ENCODE results near the gene ZFAND3. TPM values are rescaled to one million over a fixed set of nuclear protein-coding genes. Genes with fewer than 3 reads are reported as not detected.

ZFAND3 gene
- total RNA-seq, 1 experiment from 2014 or later = 107 TPM

DNA sequence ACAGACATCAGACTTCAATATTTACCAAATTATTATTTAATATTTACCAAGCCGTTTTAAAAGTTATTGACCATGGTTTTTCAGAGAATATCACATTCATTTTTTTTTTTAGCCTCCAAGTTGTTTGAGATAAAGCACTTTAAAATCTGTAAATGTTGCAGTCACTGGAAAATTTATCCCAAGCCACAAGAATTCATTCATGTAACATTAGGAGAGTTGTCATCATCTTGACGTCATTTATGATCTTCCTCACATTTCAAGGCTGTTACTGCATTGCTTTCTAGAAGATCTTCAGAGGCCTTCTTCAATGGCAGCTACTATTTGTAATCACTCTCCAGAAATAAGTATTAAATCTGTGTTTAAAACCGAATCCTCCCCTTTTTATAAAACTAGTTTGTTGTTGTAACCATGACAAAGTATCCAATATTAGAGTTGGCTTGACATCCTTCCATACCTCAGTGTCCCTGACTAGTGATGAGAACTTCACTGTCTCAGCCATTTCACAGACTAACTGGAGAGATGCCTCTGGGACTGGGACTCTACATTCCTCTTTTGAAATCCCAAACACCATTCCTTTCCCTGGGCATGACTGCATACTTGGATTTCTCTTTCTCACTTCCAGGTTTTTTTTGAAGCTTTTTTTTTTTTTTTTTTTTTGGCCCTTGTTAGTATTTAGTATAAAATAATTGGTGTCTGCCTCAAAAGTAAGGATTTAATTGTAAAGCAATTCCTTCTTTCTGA lies 100.1 kb downstream of the ZFAND3 start:
- no TSS peak for BruUV-seq (replicated peaks)
- no peak overlapping the region for H3K4me3 ChIP-seq (ENCODE audit: low read depth, low read length)
- intact Hi-C loops (cut with micrococcal nuclease; ENCODE audit: unreplicated experiment) = no loop called here
- no peaks in the 10 kb centered on the region for H3K27me3 Mint-ChIP-seq (ENCODE audit: insufficient read depth, unreplicated experiment)
- no peak overlapping the region for H3K4me3 Mint-ChIP-seq (ENCODE audit: unreplicated experiment)
- DNase-seq = no peak
- H3K36me3 Mint-ChIP-seq (ENCODE audit: insufficient read depth, unreplicated experiment) = peaks cover 2% of the 10 kb centered on the region
- no peaks in the 10 kb centered on the region for H3K9me3 ChIP-seq
- H3K36me3 ChIP-seq (ENCODE audit: control insufficient read depth, insufficient read depth, low read length) = no peaks in the 10 kb centered on the region
- peaks cover 3% of the 10 kb centered on the region for H3K9me3 Mint-ChIP-seq (ENCODE audit: unreplicated experiment)
- ChIA-PET POLR2A (no interaction called here), CTCF (no interaction called here)
- no peaks in the 10 kb centered on the region for H3K27me3 ChIP-seq (replicated peaks; ENCODE audit: control insufficient read depth, insufficient read depth, low read length)
- peaks cover 26% of the 10 kb centered on the region for H3K4me1 Mint-ChIP-seq (ENCODE audit: low read depth, unreplicated experiment)
- 0 out of 2 replicates have a peak, but pooled peaks cover 5% of the 10 kb centered on the region for H3K4me1 ChIP-seq
- TF ChIP-seq, protein P1, sequence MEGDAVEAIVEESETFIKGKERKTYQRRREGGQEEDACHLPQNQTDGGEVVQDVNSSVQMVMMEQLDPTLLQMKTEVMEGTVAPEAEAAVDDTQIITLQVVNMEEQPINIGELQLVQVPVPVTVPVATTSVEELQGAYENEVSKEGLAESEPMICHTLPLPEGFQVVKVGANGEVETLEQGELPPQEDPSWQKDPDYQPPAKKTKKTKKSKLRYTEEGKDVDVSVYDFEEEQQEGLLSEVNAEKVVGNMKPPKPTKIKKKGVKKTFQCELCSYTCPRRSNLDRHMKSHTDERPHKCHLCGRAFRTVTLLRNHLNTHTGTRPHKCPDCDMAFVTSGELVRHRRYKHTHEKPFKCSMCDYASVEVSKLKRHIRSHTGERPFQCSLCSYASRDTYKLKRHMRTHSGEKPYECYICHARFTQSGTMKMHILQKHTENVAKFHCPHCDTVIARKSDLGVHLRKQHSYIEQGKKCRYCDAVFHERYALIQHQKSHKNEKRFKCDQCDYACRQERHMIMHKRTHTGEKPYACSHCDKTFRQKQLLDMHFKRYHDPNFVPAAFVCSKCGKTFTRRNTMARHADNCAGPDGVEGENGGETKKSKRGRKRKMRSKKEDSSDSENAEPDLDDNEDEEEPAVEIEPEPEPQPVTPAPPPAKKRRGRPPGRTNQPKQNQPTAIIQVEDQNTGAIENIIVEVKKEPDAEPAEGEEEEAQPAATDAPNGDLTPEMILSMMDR (IDR thresholded peaks at IDR 0.05; ENCODE audit: insufficient read depth in 1 of 2, low read depth in 1 of 2, low read length in 1 of 2, severe bottlenecking in 1 of 2, unreplicated experiment in 1 of 2) = no peak
- no peak overlapping the region for H3K27ac Mint-ChIP-seq (ENCODE audit: unreplicated experiment)

DNA sequence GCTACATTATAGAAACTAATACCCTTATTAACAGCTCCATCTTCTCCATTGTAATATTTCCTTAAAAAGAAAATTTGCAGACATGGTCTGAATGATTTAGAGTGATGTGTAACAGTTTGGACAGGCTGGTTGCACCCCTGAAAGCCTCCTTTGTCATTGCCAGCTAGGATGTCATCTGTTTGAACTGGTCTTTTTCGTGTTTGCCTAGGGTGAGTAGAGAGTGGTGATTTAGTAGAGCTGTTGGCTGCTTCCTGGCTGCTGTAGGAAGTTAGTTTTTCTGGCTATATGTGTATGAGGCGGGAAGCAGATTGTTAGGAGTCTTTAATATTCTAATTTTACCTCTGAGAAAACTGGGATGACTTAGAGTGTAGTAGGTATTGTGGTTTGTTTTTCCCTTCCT lies 101.1 kb downstream of the ZFAND3 start:
- Mint-ChIP-seq H3K9me3 (ENCODE audit: unreplicated experiment) (peaks cover 6% of the 10 kb centered on the region), H3K4me1 (ENCODE audit: low read depth, unreplicated experiment) (peaks cover 31% of the 10 kb centered on the region), H3K36me3 (ENCODE audit: insufficient read depth, unreplicated experiment) (peaks cover 9% of the 10 kb centered on the region), H3K27me3 (ENCODE audit: insufficient read depth, unreplicated experiment) (no peaks in the 10 kb centered on the region), H3K27ac (ENCODE audit: unreplicated experiment) (no peak overlapping the region), H3K4me3 (ENCODE audit: unreplicated experiment) (no peak overlapping the region)
- CTCF ChIA-PET = no interaction called here
- Histone ChIP-seq H3K36me3 (ENCODE audit: control insufficient read depth, insufficient read depth, low read length) (no peaks in the 10 kb centered on the region), H3K9me3 (no peaks in the 10 kb centered on the region), H3K4me1 (0 out of 2 replicates have a peak, but pooled peaks cover 5% of the 10 kb centered on the region), H3K4me3 (ENCODE audit: low read depth, low read length) (no peak overlapping the region), H3K27me3 (replicated peaks; ENCODE audit: control insufficient read depth, insufficient read depth, low read length) (no peaks in the 10 kb centered on the region)
- TF ChIP-seq, protein P1 (IDR thresholded peaks at IDR 0.05; ENCODE audit: insufficient read depth in 1 of 2, low read depth in 1 of 2, low read length in 1 of 2, severe bottlenecking in 1 of 2, unreplicated experiment in 1 of 2) = no peak
- intact Hi-C loops (cut with micrococcal nuclease; ENCODE audit: unreplicated experiment) = no loop called here
- no peak for DNase-seq
- no TSS peak for BruUV-seq (replicated peaks)
- POLR2A ChIA-PET = no interaction called here

DNA sequence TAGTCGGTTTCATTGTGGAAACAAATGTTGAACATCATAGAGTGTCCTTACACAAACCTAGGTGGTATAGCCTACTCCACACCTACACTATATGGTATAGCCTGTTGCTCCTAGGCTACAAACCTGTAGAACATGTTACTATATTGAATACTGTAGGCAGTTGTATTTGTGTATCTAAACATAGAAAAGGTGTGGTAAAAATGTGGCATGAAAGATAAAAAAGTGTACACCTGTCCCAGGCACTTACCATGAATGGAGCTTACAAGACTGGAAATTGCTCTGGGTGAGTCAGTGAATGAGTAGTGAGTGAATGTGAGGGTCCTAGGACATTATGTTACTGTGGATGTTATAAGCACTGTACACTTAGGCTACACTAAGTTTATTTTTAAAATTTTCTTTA lies 103.0 kb downstream of the ZFAND3 start:
- Histone ChIP-seq H3K4me3 (ENCODE audit: low read depth, low read length) (no peak overlapping the region), H3K36me3 (ENCODE audit: control insufficient read depth, insufficient read depth, low read length) (no peaks in the 10 kb centered on the region), H3K9me3 (no peaks in the 10 kb centered on the region), H3K4me1 (no peaks in the 10 kb centered on the region), H3K27me3 (replicated peaks; ENCODE audit: control insufficient read depth, insufficient read depth, low read length) (no peaks in the 10 kb centered on the region)
- CTCF ChIA-PET = interaction anchor here (1.2 kb wide), 1 partner anchor 131 kb away, joined by 5 read pairs; no protein-coding TSS in a partner anchor
- POLR2A ChIA-PET = no interaction called here
- H3K9me3 Mint-ChIP-seq (ENCODE audit: unreplicated experiment) = peaks cover 6% of the 10 kb centered on the region
- TF ChIP-seq, protein P1 (IDR thresholded peaks at IDR 0.05; ENCODE audit: insufficient read depth in 1 of 2, low read depth in 1 of 2, low read length in 1 of 2, severe bottlenecking in 1 of 2, unreplicated experiment in 1 of 2) = no peak
- no peak overlapping the region for H3K4me3 Mint-ChIP-seq (ENCODE audit: unreplicated experiment)
- intact Hi-C loops (cut with micrococcal nuclease; ENCODE audit: unreplicated experiment) = no loop called here
- no peak for DNase-seq
- H3K27ac Mint-ChIP-seq (ENCODE audit: unreplicated experiment) = no peak overlapping the region
- H3K4me1 Mint-ChIP-seq (ENCODE audit: low read depth, unreplicated experiment) = peaks cover 24% of the 10 kb centered on the region
- peaks cover 11% of the 10 kb centered on the region for H3K36me3 Mint-ChIP-seq (ENCODE audit: insufficient read depth, unreplicated experiment)
- no TSS peak for BruUV-seq (replicated peaks)
- no peaks in the 10 kb centered on the region for H3K27me3 Mint-ChIP-seq (ENCODE audit: insufficient read depth, unreplicated experiment)

All from Caco-2 (cell line).